GM12878 (cell line): ENCODE results near the gene CSRP1. TPM values are rescaled to one million over a fixed set of nuclear protein-coding genes. Genes with fewer than 3 reads are reported as not detected.
"Not testable (repeated sequence)": the region's sequence is repeated elsewhere in the genome, so short reads cannot be mapped to it uniquely, and the experiment has no call there.

ENCODE experiments used
- ATAC-seq: fragments of 200-7000 bp; cut with Tn5 transposase; 3 replicates; pipeline ENCODE4 v1.9.1; 2020; ENCODE audit warnings: mild to moderate bottlenecking, moderate library complexity
- BruUV-seq: library from RNA; stranded (reverse); fragments of 400-500 nt; replicated peaks from 2 replicates; lab custom pipeline; 2021; lab: Mats Ljungman, UMichigan
- CTCF ChIA-PET: fragments of 300-600 bp; sonication (Branson Sonifier 250); formaldehyde crosslinking; extraction: SDS; loops from one replicate; lab custom pipeline; 2021; ENCODE audit warnings: inconsistent platforms; lab: Yijun Ruan, JAX
- POLR2A ChIA-PET: fragments of 350-600 bp; formaldehyde crosslinking; extraction: SDS; loops from one replicate; lab custom pipeline; 2021; ENCODE audit warnings: inconsistent platforms; lab: Charles Lee
- RAD21 ChIA-PET: fragments of 300-600 bp; sonication (Branson Sonifier 250); formaldehyde crosslinking; loops from one replicate; lab custom pipeline; 2023; ENCODE audit warnings: antibody characterized with exemption; ENCODE audit not compliant: unreplicated experiment; lab: Charles Lee
- SMC1A ChIA-PET: fragments of 300-600 bp; sonication (Branson Sonifier 250); formaldehyde crosslinking; loops from one replicate; lab custom pipeline; 2023; ENCODE audit not compliant: unreplicated experiment, uncharacterized antibody; lab: Charles Lee
- DNase-seq: peaks from one replicate; pipeline ENCODE4 v3.0.0-alpha.2; 2011; ENCODE audit warnings: low read depth, low spot score
- FAIRE-seq: peaks from 3 replicates; lab custom pipeline; 2011; peaks lifted over from hg19 to GRCh38; lab: Jason Lieb, UNC
- H2AFZ ChIP-seq: 2 replicates; pipeline ENCODE4 v1.6.0; 2011; ENCODE audit warnings: low read depth, low read length, control low read depth; ENCODE audit not compliant: control insufficient read depth
- H3K27ac ChIP-seq: 2 replicates; pipeline ENCODE4 v1.5.1; 2011; ENCODE audit warnings: control low read depth; ENCODE audit not compliant: control insufficient read depth, insufficient read depth
- H3K27me3 ChIP-seq, 2 experiments: replicated peaks in 1 of 2; 2 replicates each; pipeline versions ENCODE4 v1.6.0 to v1.6.1; 2011; ENCODE audit warnings: low read length in 1 of 2; ENCODE audit not compliant: control insufficient read depth in 2 of 2, insufficient read depth in 2 of 2
- H3K36me3 ChIP-seq, 2 experiments: 2 replicates each; pipeline ENCODE4 v1.5.1; 2011; ENCODE audit warnings: low read length in 1 of 2; ENCODE audit not compliant: control insufficient read depth in 2 of 2, insufficient read depth in 2 of 2
- H3K4me1 ChIP-seq: 2 replicates; pipeline ENCODE4 v1.6.1; 2011; ENCODE audit warnings: mild to moderate bottlenecking, low read length, moderate library complexity, mixed read lengths; ENCODE audit not compliant: control insufficient read depth, insufficient read depth
- H3K4me2 ChIP-seq: 2 replicates; pipeline ENCODE4 v1.6.0; 2011; ENCODE audit warnings: control low read depth; ENCODE audit not compliant: control insufficient read depth, insufficient read depth
- H3K4me3 ChIP-seq: fragments of 200-600 bp; sonication (generic); 2 replicates; pipeline ENCODE4 v1.5.1; 2016
- H3K79me2 ChIP-seq: 2 replicates; pipeline ENCODE4 v1.6.0; 2011; ENCODE audit warnings: low read length; ENCODE audit not compliant: control insufficient read depth, insufficient read depth
- H3K9ac ChIP-seq: 2 replicates; pipeline ENCODE4 v1.8.0; 2011; ENCODE audit warnings: low read length, control low read depth, mixed read lengths; ENCODE audit not compliant: control insufficient read depth, insufficient read depth
- H3K9me3 ChIP-seq: replicated peaks from 3 replicates; pipeline ENCODE4 v1.5.1; 2011; ENCODE audit warnings: mild to moderate bottlenecking, low read length; ENCODE audit not compliant: control insufficient read depth, insufficient read depth
- H4K20me1 ChIP-seq: 2 replicates; pipeline ENCODE4 v1.6.0; 2011; ENCODE audit not compliant: control insufficient read depth, insufficient read depth
- FOXM1 ChIP-seq: IDR thresholded peaks from 2 replicates; pipeline ENCODE4 v1.6.1; 2012; ENCODE audit warnings: low read depth, mild to moderate bottlenecking, inconsistent platforms, low read length, moderate library complexity
- TCF3 ChIP-seq: IDR thresholded peaks from 2 replicates; pipeline ENCODE4 v1.6.1; 2012; ENCODE audit warnings: low read depth, mild to moderate bottlenecking, low read length, borderline replicate concordance; ENCODE audit not compliant: insufficient read depth
- ZNF207 ChIP-seq: fragments of 450-650 bp; IDR thresholded peaks from 2 replicates; pipeline ENCODE4 v1.6.1; 2014; ENCODE audit warnings: antibody characterized with exemption, mild to moderate bottlenecking, borderline replicate concordance
- ZZZ3 ChIP-seq: IDR thresholded peaks from 2 replicates; pipeline ENCODE4 v1.6.1; 2011; ENCODE audit warnings: low read depth; ENCODE audit not compliant: control insufficient read depth, insufficient read length
- WGBS: methylation state at CpG from one replicate; pipeline ENCODE4 v1.1.6; 2016; ENCODE audit warnings: low lambda C conversion rate; ENCODE audit not compliant: insufficient replicate concordance, insufficient coverage; ENCODE audit errors: missing lambda C conversion rate; 5-methylcytosine and 5-hydroxymethylcytosine counted together
- in situ Hi-C: fragments of 300-500 bp; cut with MboI; formaldehyde crosslinking; loops from 9 replicates; pipeline ENCODE4 v1.14.3; 2018; ENCODE audit warnings: mixed read lengths
- intact Hi-C: fragments of 100-400 bp; cut with micrococcal nuclease; formaldehyde crosslinking; loops from one replicate; pipeline ENCODE4 v1.14.2; 2022; ENCODE audit not compliant: unreplicated experiment
- polyA plus RNA-seq, 11 experiments: library from polyadenylated mRNA; depleted of rRNA in 4 of 11; unstranded in 6 of 11; stranded (reverse) in 5 of 11; fragments of >200 nt; fragmentation: Nextera tagmentation in 4 of 11; fragmentation: Illumina TruSeq in 1 of 11; extraction: Ambion mirVana in 4 of 11; extraction: Trizol in 1 of 11; gene quantifications; 1 replicate in 1 of 11; 2 replicates in 10 of 11; pipeline versions ENCODE4 v1.2.1 to v1.2.3, GENCODE V29; 2011 to 2016; ENCODE audit warnings: inconsistent platforms in 2 of 11, missing spikeins in 2 of 11, low read depth in 1 of 11
- total RNA-seq, 4 experiments: library from RNA; depleted of rRNA in 3 of 4; stranded (reverse); fragments of >200 nt in 3 of 4; fragmentation: Illumina TruSeq in 1 of 4; extraction: Trizol in 1 of 4; gene quantifications; 2 replicates each; pipeline versions ENCODE4 v1.2.1 to v1.2.3, GENCODE V29; 2013 to 2021
- TF ChIP-seq, protein P1 (sequence below): fragments of 450-650 bp; IDR thresholded peaks from 2 replicates; pipeline ENCODE4 v1.6.1; 2016; ENCODE audit warnings: mild to moderate bottlenecking, moderate library complexity, borderline replicate concordance

Gene CSRP1
- total and polyA plus RNA-seq, 10 of the 15 experiments (the other 5 are each of a cell fraction or from before 2014, with no cell fraction given): 23.4 to 99.2 (median 80.7) TPM

DNA sequence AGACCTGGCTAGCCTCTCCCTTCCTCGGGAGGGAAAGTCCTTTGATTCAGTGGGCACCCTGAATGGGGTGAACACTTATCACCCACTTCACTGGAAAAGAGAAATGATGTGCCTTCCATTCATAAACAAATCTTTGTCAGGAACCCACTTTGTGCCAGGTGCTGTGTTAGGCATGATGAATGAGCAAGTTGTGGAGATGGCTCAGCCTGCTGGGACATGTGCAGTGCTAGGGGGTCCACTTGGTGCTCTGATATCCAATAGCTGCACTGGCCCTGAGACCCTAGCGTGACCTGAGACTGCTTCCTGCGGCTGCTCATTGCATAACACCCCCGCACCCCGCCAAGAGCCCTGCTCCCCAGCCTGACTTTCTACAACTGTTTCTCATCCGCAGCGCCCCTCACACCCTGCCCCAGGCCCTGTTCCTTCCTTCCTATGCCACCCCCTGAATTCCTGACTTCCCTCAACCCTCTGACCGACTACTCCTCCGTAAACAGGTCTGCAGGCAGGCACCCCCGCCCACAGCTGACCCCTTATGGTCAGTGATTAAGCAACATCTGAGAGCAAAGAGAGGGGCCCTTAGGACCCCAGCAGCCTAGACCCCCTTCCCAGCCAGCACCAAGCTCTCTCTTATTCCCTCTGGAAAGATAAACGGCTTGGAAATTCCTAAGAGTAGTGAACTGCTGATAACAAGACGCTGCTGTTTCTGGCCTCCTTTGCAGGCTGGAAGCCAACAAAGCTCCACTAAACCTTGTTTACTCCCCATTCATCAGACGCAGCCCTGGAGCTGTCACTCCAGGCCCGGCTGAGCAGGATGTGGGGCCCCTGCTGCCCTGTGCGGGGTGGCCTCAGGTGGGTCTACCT, 12.9 kb downstream of the CSRP1 start (continued):
- TF ChIP-seq, protein P1, sequence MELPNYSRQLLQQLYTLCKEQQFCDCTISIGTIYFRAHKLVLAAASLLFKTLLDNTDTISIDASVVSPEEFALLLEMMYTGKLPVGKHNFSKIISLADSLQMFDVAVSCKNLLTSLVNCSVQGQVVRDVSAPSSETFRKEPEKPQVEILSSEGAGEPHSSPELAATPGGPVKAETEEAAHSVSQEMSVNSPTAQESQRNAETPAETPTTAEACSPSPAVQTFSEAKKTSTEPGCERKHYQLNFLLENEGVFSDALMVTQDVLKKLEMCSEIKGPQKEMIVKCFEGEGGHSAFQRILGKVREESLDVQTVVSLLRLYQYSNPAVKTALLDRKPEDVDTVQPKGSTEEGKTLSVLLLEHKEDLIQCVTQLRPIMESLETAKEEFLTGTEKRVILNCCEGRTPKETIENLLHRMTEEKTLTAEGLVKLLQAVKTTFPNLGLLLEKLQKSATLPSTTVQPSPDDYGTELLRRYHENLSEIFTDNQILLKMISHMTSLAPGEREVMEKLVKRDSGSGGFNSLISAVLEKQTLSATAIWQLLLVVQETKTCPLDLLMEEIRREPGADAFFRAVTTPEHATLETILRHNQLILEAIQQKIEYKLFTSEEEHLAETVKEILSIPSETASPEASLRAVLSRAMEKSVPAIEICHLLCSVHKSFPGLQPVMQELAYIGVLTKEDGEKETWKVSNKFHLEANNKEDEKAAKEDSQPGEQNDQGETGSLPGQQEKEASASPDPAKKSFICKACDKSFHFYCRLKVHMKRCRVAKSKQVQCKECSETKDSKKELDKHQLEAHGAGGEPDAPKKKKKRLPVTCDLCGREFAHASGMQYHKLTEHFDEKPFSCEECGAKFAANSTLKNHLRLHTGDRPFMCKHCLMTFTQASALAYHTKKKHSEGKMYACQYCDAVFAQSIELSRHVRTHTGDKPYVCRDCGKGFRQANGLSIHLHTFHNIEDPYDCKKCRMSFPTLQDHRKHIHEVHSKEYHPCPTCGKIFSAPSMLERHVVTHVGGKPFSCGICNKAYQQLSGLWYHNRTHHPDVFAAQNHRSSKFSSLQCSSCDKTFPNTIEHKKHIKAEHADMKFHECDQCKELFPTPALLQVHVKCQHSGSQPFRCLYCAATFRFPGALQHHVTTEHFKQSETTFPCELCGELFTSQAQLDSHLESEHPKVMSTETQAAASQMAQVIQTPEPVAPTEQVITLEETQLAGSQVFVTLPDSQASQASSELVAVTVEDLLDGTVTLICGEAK: no peak
- TF ChIP-seq FOXM1: no peak
- TF ChIP-seq ZZZ3: no peak
- no peak for TF ChIP-seq TCF3
- no peak for TF ChIP-seq ZNF207

DNA sequence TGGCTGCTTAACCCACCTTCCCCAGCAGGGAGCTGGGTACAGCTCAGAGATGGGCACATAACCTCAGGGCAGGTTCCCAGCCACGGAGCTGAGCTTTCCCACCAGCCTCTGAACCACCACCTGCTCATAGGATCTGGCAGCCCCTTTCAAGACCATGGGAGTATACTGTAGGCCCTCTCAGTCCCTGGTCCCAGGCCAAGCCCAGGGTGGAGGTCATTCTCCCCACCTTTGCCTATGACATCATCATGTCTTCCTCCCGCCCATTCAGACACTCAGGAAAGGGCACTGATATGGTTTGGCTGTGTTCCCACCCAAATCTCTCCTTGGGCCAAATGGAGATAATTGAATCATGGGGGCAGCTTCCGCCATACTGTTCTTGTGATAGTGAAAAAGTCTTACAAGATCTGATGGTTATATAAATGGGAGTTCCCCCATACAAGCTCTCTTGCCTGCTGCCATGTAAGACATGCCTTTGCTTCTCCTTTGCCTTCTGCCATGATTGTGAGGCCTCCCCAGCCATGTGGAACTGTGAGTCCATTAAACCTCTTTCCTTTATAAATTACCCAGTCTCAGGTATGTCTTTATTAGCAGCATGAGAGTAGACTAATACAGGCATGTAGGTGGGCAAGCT, 13.8 kb downstream of the CSRP1 start:
- H3K9me3 ChIP-seq, BruUV-seq, DNase-seq, H2AFZ ChIP-seq, H3K9ac ChIP-seq, intact Hi-C loops, RAD21 ChIA-PET, H3K4me2 ChIP-seq, H3K27me3 ChIP-seq, H3K79me2 ChIP-seq, POLR2A ChIA-PET, H3K4me1 ChIP-seq, FAIRE-seq, ATAC-seq, H3K27ac ChIP-seq, H3K4me3 ChIP-seq, in situ Hi-C loops, H4K20me1 ChIP-seq: not testable (repeated sequence)
- peaks cover 13 to 26% of the 10 kb centered on the region in 2 experiments; a peak in 3 of 4 replicates for H3K36me3 ChIP-seq
- CTCF ChIA-PET: interaction anchor here (1.3 to 13.1 kb wide), 2 partner anchors 11 to 19 kb away, joined by 3 to 144 read pairs; no protein-coding TSS in a partner anchor
- WGBS: 98% methylated on average over 3 of the region's 3 CpGs
- SMC1A ChIA-PET: interaction anchor here (1.4 kb wide), 1 partner anchor 9 kb away, joined by 4 read pairs; no protein-coding TSS in a partner anchor
